ENCODE measurements around the gene AFF1. TPM values are rescaled to one million over a fixed set of nuclear protein-coding genes. Genes with fewer than 3 reads are reported as not detected.

Gene AFF1
- total RNA-seq, 2 donors from 2014 or later: 89.5 to 97.5 TPM

DNA sequence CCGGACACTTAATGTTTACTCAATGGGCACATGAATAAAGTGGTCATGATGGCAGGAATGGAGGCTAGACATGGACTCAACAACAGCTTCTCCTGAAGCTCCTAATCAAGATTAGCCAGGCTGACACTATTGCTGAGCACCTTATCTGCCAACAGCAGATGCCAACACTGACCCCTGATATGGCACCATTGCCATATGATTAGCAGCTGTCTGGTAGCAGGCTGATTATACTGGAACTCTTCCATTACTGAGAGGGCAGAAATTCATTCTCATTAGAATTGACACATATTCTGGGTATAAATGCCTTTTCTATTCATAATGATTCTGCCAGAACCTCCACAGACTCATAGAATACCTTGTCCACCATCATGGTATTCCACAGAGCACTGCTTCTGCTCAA is 18.4 kb upstream of the AFF1 start:
- no peak for DNase-seq (ENCODE audit: low spot score)
- intact Hi-C loops (cut with DNase I): no loop called here

DNA sequence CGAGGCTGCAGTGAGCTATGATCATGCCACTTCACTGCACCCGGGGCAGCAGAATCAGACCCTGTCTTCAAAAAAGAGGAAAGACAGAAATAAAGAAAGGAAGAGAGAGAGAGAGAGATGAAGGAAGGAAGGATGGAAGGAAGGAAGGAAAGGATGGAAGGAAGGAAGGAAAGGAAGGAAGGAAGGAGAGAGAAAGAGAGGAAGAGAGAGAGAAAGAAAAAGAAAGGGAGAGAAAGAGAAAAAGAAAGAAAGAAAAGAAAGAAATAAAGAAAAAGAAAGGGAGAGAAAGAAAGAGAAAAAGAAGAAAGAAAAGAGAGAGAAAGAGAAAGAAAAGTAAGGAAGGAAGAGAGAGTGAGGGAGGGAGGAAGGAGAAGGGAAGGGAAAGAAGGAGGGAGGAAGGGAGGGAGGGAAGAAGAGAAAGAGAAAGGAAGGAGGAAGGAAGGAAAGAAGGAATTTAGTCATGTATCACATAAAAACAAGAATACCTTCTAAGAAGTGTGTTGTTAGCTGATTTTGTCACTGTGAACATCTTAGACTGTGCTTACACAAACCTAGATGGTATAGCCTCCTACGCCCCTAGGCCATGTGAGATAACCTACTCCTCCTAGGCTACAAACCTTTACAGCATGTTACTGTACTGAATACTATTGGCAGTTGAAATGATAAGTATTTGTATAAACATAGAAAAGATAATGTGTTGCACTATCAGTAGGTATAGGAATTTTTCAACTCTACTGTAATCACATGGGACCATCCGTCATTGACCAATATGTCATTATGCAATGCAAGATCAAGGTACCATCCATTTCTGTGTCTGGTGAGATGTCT is 17.4 kb upstream of the AFF1 start:
- DNase-seq (ENCODE audit: low spot score): no peak
- intact Hi-C loops (cut with DNase I): no loop called here

DNA sequence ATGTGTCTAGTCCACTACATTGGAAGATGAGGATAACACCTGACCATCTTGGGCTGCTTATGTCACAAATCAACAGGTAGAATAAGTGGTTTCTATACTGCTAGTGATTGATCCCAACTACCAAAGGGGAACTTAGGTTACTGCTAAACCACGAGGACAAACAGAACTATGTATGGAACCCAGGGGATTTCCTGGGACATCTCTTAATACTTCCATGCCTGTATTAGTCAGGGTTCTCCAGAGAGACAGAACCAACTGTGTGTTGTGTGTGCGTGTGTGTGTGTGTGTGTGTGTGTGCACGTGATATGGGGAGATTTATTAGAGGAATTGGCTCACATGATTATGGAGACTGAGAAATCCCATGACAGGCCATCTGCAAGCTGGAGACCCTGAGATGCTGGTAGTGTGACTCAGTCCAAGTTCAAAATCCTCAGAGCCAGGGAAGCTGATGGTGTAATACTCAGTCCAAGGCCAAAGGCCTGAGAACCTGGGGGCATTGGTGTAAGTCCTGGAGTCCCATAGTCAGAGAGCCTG is 16.2 kb upstream of the AFF1 start:
- no peak for DNase-seq (ENCODE audit: low spot score)
- intact Hi-C loops (cut with DNase I): no loop called here

DNA sequence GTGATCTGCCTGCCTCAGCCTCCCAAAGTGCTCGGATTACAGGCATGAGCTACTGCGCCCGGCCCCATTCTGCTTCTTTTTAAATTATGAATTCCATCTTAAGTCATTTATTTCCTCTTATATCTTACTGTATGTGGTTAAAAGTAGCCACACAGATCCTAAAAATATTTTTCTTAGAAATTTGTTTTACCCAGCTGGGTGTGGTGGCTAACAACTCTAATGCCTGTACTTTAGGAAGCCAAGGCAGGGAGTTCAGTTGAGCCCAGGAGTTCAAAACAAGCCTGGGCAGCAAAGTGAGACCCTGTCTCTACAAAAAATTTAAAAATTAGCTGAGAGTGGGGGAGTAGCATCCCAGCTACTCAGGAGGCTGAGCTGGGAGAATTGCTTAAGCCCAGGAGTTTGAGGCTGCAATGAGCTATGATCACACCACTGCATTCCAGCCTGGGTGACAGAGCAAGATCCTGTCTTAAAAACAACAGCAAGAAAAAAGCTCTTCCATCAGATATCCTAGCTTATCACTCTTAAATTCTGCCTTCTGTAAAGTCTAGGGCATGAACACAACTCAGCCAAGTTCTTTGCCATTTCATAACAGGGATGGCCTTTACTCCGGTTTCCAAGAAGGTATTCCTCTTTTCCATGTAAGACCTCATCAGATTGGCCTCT is 15.1 kb upstream of the AFF1 start:
- intact Hi-C loops (cut with DNase I): loop anchor here in 1 of 2 donors (5.0 to 10.0 kb wide), 2 partner anchors 175 to 323 kb away; no protein-coding TSS in a partner anchor
- DNase-seq (ENCODE audit: low spot score): no peak

DNA sequence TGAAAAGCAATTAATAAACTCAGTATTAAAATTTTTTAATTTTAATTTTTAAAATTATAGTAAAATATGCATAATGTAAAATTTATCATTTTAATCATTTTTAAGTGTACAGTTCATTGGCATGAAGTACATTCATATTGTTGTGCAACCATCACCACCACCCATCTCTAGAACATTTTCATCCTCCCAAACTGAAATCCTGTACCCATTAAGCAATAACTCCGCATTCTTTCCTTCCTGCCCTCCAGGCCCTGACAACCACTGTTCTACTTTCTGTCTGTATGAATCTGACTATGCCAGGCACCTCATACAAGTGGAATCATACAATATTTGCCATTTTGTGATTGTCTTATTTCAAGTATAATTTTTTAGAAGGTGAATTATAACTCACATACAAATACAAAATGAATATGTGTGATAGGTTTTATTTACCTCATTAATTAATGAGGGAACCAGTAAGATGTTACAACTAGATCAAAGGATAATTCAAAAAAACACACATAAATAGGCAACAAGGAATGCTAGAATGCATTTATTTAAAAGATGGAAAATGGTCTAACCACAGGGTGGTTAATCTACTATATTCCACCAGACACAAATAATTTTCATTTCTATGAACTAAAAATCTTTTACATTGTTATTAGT is 13.1 kb upstream of the AFF1 start:
- DNase-seq (ENCODE audit: low spot score): no peak
- intact Hi-C loops (cut with DNase I): loop anchor here (2.0 to 10.0 kb wide), 3 partner anchors 171 to 321 kb away; no protein-coding TSS in a partner anchor

DNA sequence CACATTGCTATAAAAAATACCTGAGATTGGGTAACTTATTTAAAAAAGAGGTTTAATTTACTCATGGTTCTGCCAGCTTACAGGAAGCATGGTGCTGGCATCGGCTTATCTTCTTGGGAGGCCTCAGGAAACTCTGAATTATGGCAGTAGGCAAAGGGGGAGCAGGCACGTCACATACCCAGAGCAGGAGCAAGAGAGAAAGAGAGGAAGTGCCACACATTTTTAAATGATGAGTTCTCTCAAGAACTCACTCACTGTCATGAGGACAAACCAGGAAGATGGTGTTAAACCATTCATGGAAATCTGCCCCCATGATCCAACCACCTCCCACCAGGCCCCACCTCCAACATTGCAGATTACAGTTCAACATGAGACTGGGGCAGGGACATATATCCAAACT is 10.0 kb upstream of the AFF1 start:
- no peak for DNase-seq (ENCODE audit: low spot score)
- intact Hi-C loops (cut with DNase I): loop anchor here in 1 of 2 donors (5.0 to 10.0 kb wide), 2 partner anchors 170 to 317 kb away; no protein-coding TSS in a partner anchor

DNA sequence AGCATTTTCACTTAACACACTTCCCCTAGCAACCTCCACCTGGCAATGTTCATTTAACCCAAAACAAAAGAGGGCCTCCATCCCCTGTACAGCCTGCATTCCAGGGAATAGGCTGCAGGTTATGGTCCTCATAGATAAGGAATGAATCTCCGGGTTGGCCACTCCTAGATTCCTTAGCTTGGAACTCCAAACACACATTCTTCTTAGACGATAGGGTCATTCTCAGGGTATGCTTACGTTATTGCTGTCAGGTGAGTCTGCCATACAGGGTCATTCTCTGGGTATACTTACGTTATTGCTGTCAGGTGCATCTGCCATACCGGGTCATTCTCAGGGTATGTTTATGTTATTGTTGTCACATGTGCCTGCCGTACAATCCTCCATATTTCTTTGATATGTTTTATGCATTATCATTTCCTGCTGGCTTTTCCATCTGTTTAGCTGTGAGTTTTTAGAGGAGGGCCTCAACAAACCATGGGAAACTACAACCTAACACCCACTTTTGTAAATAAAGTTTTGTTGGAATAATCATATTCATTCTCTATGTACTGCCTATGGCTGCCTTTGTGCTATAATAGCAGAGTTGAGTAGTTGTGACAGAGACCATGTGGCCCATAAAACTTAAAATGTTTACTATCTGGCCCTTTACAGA is 8.2 kb upstream of the AFF1 start:
- intact Hi-C loops (cut with DNase I): loop anchor here in 1 of 2 donors (10.0 kb wide), 1 partner anchor 168 kb away; no protein-coding TSS in a partner anchor
- no peak for DNase-seq (ENCODE audit: low spot score)

DNA sequence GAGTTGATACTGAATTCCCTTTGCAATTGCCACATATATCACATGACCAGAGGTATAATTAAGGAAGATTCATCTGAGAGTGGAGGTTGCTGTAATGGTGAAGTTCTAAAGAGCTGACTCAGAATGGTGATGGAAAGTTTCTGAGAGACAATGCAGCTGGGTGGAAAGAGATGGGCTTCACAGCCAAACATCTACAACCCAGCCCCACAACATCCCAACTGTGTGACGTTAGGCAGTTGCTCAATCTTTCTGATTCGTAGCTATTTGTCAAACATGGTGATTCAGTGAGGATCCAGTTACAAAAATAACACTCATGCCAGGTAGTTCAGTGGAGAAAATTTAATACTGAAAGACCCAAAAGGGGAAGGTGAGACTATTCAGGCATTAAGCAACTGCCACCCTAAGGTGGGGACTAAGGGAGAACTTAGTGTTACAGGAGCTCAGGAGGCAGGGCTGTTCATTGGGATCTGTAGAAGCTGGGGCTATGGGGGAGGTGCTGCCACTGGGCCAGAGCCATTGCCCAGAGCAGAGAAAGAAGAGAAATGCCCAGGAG is 6.9 kb upstream of the AFF1 start:
- intact Hi-C loops (cut with DNase I): loop anchor here in 1 of 2 donors (10.0 kb wide), 1 partner anchor 167 kb away; no protein-coding TSS in a partner anchor
- DNase-seq (ENCODE audit: low spot score): no peak

DNA sequence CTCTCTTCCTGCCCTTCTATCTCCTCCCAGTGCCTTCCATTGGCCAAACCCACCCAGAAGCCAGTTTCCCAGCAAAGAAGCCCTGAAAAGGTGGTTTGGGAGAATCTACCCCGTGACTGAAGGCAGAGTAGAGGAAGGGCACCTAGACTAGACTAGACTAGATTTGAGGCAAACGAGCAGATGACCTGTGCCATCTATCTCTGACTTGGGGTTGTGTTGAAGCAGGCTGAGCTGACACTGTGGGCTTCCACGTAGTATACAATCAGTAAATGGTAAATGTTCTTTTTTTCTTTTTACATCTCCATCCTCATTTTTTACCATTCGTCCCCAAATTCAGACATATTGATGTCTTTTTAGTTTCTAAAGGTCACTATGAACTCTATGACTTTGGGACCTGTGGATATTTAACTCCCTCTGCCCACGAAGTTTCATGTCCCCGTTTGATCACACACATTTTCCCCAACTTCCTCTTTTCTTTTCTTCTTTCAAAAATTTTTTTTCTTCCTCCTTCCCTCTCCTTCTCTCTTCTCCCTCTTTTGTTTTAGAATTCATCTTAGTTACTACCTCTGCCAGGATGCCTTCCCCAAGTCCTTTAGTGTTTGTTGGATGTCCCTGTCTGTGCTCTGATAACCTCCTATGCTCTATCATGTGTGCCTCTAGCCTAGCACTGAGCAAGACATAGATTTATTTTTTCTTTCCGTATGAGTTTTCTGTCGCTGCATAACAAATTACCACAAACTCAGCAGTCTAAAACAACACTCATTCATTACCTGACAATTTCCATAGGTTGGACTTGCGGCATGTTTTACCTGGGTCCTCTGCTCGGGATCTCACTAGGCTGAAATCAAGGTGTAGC is 6.2 kb upstream of the AFF1 start:
- intact Hi-C loops (cut with DNase I): loop anchor here in 1 of 2 donors (10.0 kb wide), 1 partner anchor 166 kb away; no protein-coding TSS in a partner anchor
- DNase-seq (ENCODE audit: low spot score): no peak

DNA sequence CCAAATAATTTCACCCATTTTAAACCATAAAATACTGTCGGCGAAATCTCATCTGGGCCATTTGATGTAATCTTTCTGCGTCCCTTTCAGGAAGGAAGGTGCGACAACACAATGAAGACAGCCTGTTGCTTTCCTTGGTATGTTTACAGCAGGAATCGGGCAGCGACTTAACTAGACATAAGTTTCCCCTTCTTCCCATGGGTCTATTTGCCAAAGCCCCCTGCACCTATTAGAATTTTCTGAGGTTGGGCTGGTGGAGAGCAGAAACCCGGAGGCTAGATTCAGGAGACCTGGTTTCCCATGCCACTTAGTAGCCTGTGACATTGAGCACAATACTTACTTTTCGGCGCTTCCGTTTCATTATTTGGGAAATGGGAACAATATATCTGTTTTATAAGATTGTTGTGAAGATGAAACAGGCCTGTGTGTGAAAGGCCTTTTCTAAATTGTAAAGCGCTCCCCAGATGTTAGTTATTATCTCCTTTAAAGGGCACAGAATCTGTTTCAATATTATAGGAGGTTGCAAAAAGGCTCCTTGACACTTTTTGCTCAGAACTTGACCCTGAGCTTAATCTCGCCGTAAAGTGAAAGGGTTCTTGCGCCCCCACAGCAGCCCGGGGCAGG is 552 bp upstream of the AFF1 start:
- no peak for DNase-seq (ENCODE audit: low spot score)
- intact Hi-C loops (cut with DNase I): loop anchor here in 1 of 2 donors (2.0 to 10.0 kb wide), 2 partner anchors 75 to 281 kb away; no protein-coding TSS in a partner anchor

DNA sequence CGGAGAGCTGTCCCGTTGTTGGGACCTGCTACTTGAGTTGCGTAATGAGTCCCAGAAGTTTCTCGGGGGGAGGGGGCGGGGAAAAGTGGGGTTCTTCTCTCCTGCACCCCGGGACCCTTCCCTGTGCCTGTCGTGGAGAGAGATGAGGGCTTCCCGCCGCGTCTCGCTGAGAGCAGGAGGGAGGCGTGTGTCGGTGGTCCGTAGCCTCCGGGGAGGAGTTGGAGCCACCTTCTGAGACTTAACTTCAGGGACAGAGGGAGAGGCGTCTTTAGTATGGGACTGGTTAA is 698 bp downstream of the AFF1 start:
- no peak for DNase-seq (ENCODE audit: low spot score)
- intact Hi-C loops (cut with DNase I): loop anchor here (2.0 to 10.0 kb wide), 3 partner anchors 72 to 279 kb away; no protein-coding TSS in a partner anchor

DNA sequence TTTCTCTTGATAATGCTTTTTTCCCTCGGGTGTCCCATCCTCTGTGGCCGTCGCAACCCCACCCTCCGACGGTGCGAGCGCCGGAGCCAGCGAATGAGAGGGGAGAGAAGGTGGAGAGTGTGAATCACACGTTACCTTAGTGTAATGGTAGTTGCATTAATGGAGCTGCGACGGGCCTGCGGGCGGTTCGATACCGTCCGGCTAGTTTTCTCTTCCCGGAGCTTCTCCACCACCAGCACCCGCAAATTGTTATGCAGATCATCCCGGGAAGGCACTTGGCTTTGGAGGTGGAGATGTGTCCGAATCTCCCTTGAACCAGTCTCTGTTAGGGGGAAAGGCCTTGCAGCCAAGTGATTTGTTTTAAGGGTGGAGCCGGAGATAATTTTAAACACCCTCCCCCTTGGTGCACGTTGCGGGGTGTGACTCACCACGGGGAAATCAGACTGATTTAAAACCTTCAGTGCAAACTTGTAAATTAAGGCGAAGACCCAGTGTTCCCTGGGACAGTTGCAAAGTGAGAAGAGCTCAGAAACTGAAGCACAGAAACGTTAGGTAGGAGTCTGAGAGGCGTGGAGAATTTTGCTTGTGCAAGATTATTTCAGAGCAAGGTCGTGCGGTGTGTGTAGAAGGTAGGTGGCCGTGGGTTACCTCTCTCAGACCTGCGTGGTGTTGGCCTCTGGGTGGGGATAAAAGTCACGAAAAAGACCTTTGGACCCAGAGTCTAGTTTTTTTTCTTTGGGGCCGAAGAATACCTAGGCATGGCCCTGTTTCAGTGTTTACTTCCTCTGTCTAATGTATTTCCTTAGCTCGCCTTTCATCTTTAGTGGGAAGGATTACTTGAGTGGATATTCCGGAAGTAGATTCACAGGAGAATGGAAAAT is 1.3 kb downstream of the AFF1 start:
- intact Hi-C loops (cut with DNase I): loop anchor here (2.0 to 10.0 kb wide), 3 partner anchors 71 to 279 kb away; no protein-coding TSS in a partner anchor
- peak; percentile 91 for DNase-seq (ENCODE audit: low spot score)

DNA sequence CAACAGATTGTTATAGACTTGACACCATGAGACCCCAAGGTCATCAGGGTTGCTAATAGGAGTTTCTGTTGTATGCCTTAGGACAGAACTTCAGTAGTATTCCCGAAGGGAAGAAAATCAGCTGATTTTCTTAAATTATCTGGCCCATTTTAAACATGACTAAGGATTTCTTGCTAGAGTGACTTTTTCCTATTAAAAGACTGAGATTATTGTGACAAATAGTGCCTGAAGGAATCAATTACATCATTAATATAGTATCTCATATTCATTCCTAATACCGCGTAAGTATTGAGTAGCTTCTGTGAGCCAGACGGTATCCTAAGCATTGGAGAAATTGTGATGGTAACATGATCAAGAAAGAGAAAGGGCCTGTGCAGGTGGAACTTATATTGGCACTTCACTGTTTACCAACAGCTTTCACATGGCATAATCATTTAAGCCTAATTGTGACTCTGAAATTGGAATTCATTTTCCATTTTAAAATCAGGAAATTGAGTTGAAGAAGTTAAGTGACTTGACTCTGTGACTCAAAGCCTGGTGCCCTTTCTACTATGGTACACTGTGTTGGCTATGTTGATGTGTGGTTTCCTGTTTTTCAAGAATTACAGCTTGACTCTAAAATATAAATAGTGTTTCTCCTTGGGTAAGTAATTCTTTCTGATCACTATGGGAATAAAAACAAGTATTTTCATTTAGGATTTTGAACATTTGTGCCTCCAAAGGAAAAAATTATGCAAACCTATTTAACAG is 4.1 kb downstream of the AFF1 start:
- intact Hi-C loops (cut with DNase I): loop anchor here (5.0 to 10.0 kb wide), 2 partner anchors 68 to 276 kb away; no protein-coding TSS in a partner anchor
- no peak for DNase-seq (ENCODE audit: low spot score)

DNA sequence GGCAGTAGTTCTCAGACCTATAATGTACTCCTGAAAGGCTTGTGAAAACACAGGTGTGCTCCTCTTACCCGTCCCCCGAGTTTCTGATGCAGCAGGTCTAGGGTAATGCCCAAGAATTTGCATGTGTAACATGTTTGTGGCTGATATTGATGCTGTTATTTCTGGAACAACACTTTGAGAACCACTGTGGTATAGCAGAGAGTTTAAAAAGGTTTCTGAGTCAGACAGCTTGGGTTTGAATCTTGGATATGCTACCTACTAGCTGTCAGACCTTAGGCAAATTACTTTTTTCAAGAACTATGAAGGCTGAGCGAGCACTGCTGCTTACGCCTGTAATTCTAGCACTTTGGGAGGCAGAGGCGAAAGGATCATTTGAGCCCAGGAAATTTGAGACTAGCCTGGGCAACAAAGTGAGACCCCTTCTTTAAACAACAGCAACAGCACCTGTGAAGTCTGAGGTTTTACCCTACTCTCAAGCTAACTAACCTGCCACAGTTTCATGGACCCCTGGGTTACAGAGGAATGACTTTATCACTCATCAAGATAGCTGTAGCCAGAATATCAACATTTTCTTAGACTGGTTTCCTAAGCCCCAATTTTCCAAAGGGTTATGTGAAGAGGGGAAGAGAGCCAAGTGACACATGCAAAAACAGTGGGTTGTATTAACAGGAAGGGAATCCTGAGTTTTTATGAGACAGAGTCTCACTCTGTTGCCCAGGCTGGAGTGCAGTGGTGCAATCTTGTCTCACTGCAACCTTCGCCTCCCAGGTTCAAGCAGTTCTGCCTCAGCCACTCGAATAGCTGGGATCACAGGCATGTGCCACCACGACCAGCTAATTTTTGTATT is 5.1 kb downstream of the AFF1 start:
- intact Hi-C loops (cut with DNase I): loop anchor here (5.0 to 10.0 kb wide), 3 partner anchors 67 to 295 kb away; no protein-coding TSS in a partner anchor
- no peak for DNase-seq (ENCODE audit: low spot score)
